Fibroblast of the aortic adventitia (primary cell): ENCODE data around the gene GPR183. TPM values are rescaled to one million over a fixed set of nuclear protein-coding genes. Genes with fewer than 3 reads are reported as not detected.
A peak's percentile ranks its signal among the peaks of the same experiment; 100 is the strongest.

Source experiments
- DNase-seq: peaks from one replicate; pipeline ENCODE4 v3.0.0-alpha.2; 2010; ENCODE audit warnings: low read depth
- H3K4me3 ChIP-seq: 2 replicates; pipeline ENCODE4 v1.5.1; 2011; ENCODE audit warnings: low read depth, mild to moderate bottlenecking, control low read depth, low read length, moderate library complexity
- total RNA-seq: library from RNA; depleted of rRNA; stranded (reverse); fragments of >200 nt; gene quantifications from 2 replicates; pipeline ENCODE4 v1.2.3, GENCODE V29; 2012; ENCODE audit warnings: low replicate concordance
- TF ChIP-seq, protein P1 (sequence below): IDR thresholded peaks from 2 replicates; pipeline ENCODE4 v1.5.1; 2011; ENCODE audit warnings: mild to moderate bottlenecking, low read length, control low read depth, inconsistent platforms; ENCODE audit not compliant: insufficient read depth

The GPR183 gene
- total RNA-seq, 1 donor = not detected

DNA sequence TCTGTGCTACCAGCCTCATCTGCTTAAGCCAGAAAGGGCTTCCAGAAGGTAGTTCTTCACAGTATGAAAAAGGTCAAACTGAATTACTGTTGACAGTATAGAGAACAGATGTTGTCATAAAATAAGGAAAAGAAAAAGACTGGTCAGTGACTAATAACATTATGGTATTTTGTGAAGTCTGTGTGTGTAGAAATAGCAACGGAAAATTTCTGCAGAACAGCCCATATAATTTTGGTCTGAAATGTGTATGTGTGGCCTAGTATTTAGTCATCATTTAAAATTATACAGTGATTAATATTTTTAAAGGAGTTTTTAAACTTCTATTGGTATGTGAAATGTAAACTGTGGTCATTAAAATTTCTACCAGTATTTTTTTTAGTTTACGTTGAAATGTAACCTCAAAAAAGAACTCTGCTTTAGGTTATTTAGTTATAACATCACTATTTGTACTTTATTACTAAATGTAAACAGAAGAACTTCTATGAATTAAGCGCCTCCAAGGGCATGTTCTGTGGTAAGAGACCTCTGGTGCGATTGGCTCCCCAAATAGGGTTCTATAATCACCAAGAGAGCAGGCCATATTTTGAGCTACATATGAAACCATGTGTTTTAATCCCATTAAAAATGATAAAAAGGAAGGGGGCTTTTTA, 3.3 kb upstream of the GPR183 start:
- DNase-seq = peak; percentile 47
- TF ChIP-seq, protein P1, sequence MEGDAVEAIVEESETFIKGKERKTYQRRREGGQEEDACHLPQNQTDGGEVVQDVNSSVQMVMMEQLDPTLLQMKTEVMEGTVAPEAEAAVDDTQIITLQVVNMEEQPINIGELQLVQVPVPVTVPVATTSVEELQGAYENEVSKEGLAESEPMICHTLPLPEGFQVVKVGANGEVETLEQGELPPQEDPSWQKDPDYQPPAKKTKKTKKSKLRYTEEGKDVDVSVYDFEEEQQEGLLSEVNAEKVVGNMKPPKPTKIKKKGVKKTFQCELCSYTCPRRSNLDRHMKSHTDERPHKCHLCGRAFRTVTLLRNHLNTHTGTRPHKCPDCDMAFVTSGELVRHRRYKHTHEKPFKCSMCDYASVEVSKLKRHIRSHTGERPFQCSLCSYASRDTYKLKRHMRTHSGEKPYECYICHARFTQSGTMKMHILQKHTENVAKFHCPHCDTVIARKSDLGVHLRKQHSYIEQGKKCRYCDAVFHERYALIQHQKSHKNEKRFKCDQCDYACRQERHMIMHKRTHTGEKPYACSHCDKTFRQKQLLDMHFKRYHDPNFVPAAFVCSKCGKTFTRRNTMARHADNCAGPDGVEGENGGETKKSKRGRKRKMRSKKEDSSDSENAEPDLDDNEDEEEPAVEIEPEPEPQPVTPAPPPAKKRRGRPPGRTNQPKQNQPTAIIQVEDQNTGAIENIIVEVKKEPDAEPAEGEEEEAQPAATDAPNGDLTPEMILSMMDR = no peak
- H3K4me3 ChIP-seq = no peak overlapping the region

DNA sequence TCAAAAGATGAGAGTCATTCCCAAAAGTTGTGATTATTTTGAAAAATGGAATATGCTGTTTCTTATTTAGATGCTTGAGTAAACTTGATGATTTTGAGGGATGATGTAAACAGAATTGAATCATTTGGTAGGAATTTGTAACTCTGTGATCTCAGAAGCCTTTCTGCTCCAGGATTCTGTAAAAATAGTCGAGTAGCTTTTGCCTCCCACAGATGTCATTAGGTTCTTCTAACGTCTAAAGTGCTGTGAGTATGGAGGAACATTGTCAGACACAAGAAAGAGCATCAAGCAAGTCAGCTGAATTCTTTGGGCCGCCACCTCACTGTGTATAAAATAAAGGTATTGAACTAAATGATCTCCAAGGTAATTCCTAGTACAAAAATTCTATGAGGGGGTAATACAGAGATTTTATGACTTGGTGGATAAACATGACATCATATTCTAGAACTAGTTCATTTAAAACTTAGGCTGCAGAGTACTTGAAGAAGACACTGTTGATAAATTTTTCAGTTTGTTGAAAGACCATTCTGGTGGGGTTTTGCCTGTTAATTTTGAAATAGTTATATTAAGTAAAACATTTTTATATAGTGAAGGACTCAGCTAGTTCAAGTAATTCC, 1.4 kb upstream of the GPR183 start:
- DNase-seq = peak; percentile 48
- TF ChIP-seq, protein P1 = no peak
- H3K4me3 ChIP-seq = no peak overlapping the region

DNA sequence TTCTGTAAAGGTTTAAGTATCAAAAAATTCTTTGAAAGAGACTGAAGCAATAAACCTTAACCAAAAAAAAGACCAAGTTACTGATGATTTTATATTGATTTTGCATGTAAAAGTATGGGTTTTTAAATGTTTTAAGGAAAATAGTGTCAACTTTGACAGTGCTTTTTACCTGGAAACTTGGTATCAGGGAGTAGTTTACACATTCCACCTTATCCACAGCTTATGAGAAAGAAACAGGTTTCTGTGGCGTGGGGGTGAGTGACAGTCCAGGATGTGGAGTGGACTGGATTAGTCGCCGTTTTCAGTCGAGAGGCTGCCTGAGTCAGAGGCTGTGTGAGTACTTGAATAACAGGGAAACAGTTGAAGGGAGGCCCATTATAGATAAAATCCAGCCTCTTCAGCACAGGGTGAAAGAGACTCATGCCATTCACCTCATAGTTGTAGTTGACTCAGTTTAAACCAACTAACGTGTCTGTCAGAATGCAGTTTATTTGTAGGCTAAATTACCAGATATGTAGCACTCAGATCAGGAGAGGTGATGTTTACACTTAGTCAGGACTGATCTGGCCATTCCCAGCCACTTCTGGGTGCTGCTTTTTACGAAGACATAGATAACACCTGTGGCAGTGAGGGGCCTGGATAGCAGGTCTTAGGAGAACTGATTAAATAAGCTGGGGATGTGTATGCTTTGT, 595 bp upstream of the GPR183 start:
- peak; percentile 61 for DNase-seq
- TF ChIP-seq, protein P1 = no peak
- no peak overlapping the region for H3K4me3 ChIP-seq

DNA sequence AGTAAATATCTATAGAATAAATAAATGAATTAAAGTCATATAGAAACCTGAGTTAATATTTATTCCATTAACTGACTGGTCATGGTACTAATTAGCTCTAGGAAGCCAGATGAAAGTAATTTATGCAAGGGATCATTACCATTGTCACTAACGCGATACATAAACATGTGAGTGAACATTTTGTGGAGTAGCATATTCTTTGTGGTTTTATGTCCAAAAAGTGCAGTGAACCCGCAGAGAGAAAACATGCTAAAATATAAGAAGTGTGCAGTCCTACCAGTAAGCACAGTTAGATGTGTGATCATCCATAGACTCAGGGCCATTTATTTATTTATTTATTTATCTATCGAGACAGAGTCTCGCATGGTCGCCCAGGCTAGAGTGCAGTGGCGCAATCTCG, 1.6 kb downstream of the GPR183 start:
- DNase-seq = no peak
- TF ChIP-seq, protein P1 = no peak
- H3K4me3 ChIP-seq = no peak overlapping the region

DNA sequence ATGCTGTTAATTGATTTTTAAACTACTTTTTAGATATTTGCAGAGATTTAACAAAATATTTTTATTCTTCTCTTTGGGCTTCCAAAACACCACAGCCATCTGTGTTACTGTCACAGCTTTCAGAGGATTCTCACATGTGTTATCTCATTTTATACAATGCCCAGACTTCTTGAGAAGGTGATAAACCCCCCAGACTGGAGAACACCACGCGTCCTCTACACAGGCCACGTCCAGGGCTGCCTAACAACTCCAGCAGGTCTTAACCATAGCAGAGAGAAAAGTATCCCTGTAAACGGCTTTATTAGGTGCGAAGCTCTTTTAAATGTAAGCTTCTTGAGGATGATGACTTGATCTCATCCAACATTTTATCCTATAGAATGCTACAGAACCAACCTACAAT, 2.0 kb downstream of the GPR183 start:
- DNase-seq = no peak
- TF ChIP-seq, protein P1 = no peak
- no peak overlapping the region for H3K4me3 ChIP-seq

DNA sequence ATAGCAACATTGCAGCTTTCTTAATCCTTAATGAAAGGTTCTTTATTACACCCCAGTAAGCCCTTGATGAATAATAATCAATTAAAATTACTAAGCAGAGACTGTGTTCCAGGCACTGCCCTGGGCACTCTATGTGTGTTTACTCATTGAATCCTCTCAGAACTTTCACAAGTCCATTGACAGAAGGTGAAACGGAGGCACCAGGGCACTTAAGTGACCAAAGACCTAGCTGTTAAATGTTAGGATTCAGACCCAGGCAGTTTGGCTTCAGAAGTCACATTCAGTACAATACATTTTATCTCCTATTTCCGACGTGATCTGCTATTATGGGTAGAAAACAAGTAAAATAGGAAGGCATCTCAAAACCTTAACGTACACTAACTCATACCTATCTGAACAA, 2.7 kb downstream of the GPR183 start:
- no peak for DNase-seq
- TF ChIP-seq, protein P1 = no peak
- no peak overlapping the region for H3K4me3 ChIP-seq
